GM12864 (cell line): ENCODE measurements around the gene IFNAR1.
"Not testable (repeated sequence)": the region's sequence is repeated elsewhere in the genome, so short reads cannot be mapped to it uniquely, and the experiment has no call there.

ENCODE experiments used
- DNase-seq: peaks from one replicate; pipeline ENCODE4 v3.0.0-alpha.2; 2011; ENCODE audit warnings: low read depth
- H3K4me3 ChIP-seq: 2 replicates; pipeline ENCODE4 v1.5.1; 2011; ENCODE audit warnings: mild to moderate bottlenecking, low read depth, low read length, control low read depth
- CTCF ChIP-seq: IDR thresholded peaks from 2 replicates; pipeline ENCODE4 v1.5.1; 2011; ENCODE audit warnings: low read depth, mild to moderate bottlenecking, moderate library complexity, low read length, control low read depth, inconsistent platforms; ENCODE audit errors: missing control alignments

IFNAR1 gene

DNA sequence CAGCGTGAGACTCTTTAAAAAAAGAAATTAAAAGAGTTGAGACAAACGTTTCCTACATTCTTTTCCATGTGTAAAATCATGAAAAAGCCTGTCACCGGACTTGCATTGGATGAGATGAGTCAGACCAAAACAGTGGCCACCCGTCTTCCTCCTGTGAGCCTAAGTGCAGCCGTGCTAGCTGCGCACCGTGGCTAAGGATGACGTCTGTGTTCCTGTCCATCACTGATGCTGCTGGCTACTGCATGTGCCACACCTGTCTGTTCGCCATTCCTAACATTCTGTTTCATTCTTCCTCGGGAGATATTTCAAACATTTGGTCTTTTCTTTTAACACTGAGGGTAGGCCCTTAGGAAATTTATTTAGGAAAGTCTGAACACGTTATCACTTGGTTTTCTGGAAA, 31.2 kb downstream of the IFNAR1 start:
- no peak for DNase-seq
- no peak overlapping the region for H3K4me3 ChIP-seq
- no peak for TF ChIP-seq CTCF

- DNase-seq: no peak
- H3K4me3 ChIP-seq: no peak overlapping the region
- TF ChIP-seq CTCF: no peak
Measured at GRCh38 chr21:33357177-33357576, 32.4 kb downstream of the IFNAR1 start.

- H3K4me3 ChIP-seq: no peak overlapping the region
- no peak for DNase-seq
- TF ChIP-seq CTCF: no peak
Measured at GRCh38 chr21:33359446-33359845, 34.7 kb downstream of the IFNAR1 start.

- TF ChIP-seq CTCF: no peak
- no peak overlapping the region for H3K4me3 ChIP-seq
- no peak for DNase-seq
Measured at GRCh38 chr21:33360281-33360680, 35.5 kb downstream of the IFNAR1 start.

DNA sequence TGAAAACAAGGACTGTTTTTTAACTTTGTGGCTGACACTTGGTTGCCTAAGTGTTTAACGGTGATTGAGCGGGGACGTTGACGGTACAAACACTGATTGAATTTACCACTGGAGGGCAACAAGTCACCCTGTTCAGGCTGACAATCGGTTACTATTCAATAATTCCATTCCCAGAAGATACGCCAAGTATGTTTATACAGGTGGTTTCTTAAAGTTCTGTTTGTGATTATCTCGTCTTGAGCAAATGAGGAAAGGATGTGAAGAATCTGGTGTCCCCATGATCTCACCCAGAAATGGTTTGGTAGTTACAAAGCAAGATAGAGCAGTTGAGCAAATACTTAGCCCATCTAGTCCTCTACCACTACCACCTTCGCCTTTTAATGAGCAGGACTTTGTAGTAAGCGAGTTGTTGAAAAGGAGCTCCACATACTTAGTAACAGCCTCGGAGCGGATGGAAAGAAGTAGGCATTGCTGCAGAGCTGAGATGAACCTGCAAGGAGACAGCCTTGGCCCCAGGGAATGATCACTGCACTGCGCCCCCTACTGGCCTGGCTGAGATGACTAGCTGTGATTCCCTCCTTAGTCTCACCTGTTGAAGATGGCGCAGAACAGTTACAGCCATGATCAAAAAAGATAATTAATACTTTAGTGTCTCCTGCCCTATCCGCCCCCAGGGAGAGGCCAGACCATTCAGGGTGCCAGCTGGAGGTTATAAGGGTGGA, 36.3 kb downstream of the IFNAR1 start:
- H3K4me3 ChIP-seq: peak overlapping the region; percentile 33; the same call in 1 of the 2 replicates
- TF ChIP-seq CTCF: peak; percentile 97
- DNase-seq: peak; percentile 68

GRCh38 chr21:33362044-33362555, 37.3 kb downstream of the IFNAR1 start:
- no peak for TF ChIP-seq CTCF
- no peak overlapping the region; the same call in 1 of the 2 replicates for H3K4me3 ChIP-seq
- peak; percentile 79 for DNase-seq

DNA sequence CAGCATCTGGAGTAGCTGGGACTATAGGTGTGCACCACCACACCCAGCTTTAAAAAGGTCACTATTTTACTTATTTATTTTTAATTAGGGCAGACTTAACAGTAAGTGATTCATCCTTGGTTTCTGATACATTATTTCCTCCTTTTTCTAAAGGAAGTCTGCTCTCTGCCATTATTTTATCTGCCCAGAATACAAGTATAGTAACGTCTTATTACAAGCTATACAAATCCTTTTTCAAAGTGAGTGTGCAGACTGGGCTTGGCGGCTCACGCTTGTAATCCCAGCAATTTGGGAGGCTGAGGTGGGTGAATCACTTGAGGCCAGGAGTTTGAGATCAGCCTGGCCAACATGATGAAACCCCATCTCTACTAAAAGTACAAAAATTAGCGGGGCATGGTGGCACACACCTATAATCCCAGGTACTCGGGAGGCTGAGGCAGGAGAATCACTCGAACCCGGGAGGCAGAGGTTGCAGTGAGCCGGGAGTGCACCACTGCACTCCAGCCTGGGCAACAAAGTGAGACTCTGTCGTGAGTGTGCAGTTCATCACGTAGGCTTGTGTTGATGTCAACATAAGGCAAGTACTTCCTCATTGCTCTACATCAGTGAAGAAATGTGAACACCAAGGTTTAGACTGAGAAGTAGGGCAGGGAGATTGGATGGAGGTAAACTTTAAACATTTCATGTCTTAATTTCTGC, 39.3 kb downstream of the IFNAR1 start:
- not testable (repeated sequence) for DNase-seq, H3K4me3 ChIP-seq
